GM21619 (cell line): ENCODE data around the gene COL26A1.

Experiments
- ATAC-seq: cut with Tn5 transposase; IDR thresholded peaks from one replicate; pipeline ENCODE4 v1.9.1; 2021; ENCODE audit not compliant: unreplicated experiment

COL26A1 gene

GRCh38 chr7:101529560-101529959, 166.9 kb downstream of the COL26A1 start:
- no peak for ATAC-seq

DNA sequence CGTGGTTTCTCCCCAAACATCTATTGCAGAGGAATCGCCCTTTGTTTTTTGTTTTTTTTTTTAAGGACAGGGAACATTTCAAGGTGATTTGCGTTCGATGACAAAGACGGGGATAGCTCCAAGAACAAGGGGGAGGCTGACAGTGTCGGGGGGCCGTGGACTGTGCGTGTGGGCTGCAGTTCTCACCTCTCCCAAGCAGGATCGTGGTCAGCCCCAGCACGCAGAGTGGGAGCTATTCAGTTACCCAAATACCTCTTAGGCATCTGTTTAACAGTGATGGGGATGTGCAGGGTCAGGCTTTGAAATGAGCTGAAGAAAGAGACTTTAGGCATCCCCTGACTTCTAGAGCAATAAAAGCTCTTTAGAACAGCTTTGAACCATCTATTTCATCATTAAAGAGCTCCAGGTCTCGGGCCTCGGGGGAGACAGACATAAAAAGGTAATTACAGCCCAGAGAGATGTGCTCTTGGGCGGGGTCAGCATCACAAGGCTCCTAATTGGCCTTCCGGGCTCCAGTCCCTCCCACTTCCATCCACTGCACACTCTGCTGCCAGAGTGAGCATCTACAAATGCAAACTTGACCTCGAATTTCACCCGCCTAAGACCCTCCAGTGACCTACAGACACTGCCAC, 169.2 kb downstream of the COL26A1 start:
- ATAC-seq = no peak

DNA sequence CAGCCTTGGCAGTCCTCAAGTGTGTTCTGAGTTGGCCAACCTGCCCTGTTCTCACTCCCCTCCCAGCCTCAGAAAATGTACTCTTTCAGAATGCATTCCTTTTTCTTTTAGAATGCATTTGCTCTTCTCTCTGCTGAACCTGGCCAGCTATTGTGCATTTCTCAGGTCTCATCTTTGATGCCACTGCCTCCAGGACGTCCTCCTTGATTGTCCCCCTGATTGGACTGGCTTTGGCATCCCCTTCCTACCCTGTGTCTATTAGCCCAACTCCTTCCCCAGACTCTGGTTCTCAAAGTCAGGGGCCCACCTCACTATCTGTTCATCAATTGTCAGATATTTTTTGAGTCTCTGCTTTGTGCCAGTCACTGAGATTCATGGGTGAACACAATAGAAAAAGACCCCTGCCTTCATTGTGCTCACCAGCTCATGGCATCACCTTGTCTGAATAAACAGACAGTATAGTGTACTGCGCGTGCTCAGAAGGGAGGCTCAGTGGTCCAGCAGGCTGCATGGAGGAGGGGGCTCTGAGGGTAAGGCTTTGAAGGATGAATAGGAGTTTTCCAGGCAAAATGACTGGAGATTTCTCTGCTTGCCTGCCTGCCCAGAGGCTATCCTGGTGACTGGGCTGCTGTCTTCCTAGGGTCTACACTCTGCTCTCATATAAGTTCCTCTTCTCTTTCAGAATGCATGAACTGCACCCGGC, 169.9 kb downstream of the COL26A1 start:
- ATAC-seq = no peak

GRCh38 chr7:101533103-101533465, 170.4 kb downstream of the COL26A1 start:
- ATAC-seq = no peak

DNA sequence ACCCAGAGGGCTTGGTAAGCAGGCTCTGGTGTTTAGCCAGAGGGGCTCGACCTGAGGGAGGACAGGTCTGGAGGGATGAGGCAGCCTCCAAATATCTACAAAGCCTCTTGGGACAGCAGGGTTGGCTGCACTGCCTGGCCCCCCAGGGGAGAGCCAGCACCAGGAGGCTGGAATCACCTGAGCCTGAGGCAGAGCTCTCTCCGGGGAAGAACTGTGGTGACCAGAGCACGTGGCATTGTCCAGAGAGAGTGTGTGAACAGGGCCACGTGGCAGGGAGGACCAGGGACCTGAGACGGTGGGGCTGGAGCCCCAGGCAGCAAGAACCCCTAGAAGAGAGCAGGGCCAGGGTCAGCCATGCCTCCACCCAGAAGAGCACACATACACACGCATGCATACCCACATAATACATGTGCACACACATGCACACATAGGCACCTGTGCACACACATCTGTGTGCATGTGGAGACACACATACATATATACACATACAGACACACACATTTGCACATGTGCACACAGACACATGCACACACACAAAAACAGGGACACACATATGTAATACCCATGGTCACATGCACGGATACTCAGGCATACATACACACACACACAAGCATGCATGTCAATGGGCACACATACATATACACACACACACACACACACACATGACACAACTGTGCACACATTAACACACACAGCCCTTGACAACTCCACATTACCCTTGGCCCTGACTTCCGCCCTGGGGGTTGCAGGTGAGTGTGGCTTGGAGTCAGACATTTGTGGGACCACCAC, 171.5 kb downstream of the COL26A1 start:
- ATAC-seq = no peak

- no peak for ATAC-seq
Measured at GRCh38 chr7:101534873-101535272, 172.2 kb downstream of the COL26A1 start.

- no peak for ATAC-seq
Measured at GRCh38 chr7:101535351-101535751, 172.7 kb downstream of the COL26A1 start.

DNA sequence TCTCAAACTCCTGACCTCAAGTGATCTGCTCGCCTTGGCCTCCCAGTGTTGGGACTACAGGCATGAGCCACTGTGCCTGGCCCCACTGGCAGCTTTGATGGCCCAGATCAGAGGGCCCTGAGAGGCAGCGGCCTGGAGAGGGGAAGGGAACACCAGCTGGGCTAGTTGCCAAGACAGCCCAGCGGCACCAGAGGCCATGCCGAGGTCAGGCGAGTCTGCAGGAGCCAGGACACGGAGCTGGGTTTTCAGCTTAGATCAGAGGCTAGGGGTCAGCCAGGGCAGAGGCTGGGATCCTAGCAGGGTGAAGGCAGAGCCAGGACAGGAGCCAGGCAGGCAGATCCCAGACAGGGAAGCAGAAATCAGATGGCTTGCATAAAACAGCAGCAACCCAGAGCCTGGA, 173.6 kb downstream of the COL26A1 start:
- ATAC-seq = no peak

GRCh38 chr7:101536668-101537067, 174.0 kb downstream of the COL26A1 start:
- ATAC-seq = no peak

- no peak for ATAC-seq
Measured at GRCh38 chr7:101537205-101537604, 174.5 kb downstream of the COL26A1 start.

- no peak for ATAC-seq
Measured at GRCh38 chr7:101537935-101538595, 175.4 kb downstream of the COL26A1 start.

GRCh38 chr7:101538596-101539459, 176.2 kb downstream of the COL26A1 start:
- ATAC-seq = no peak

GRCh38 chr7:101539784-101540183, 177.1 kb downstream of the COL26A1 start:
- ATAC-seq = no peak

GRCh38 chr7:101542527-101543241, 180.0 kb downstream of the COL26A1 start:
- ATAC-seq = no peak

DNA sequence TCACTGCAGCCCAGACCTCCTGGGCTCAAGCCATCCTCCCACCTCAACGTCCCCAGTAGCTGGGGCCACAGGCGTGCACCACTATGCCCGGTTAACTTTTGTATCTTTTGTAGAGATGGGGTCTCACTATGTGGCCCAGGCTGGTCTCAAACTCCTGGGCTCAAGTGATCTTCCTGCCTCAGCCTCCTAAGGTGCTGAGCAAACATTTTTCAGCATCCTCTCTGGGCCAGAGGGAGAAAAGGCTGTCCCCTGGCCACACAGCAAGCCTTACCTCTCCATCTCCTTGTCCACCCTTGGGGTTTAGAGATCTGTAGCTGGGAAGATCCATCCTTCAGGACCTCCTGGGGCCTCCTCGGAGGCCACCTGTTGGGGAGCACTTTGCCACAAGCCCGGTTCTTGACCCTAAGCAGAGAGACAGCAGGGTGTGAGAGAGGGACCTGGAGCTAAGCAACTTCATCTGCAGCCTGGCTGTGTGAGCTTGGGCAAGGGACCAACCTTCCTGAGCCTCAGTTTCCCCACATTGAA, 180.6 kb downstream of the COL26A1 start:
- no peak for ATAC-seq

GRCh38 chr7:101543846-101544245, 181.2 kb downstream of the COL26A1 start:
- no peak for ATAC-seq

- ATAC-seq = no peak
Measured at GRCh38 chr7:101545441-101546190, 182.9 kb downstream of the COL26A1 start.

DNA sequence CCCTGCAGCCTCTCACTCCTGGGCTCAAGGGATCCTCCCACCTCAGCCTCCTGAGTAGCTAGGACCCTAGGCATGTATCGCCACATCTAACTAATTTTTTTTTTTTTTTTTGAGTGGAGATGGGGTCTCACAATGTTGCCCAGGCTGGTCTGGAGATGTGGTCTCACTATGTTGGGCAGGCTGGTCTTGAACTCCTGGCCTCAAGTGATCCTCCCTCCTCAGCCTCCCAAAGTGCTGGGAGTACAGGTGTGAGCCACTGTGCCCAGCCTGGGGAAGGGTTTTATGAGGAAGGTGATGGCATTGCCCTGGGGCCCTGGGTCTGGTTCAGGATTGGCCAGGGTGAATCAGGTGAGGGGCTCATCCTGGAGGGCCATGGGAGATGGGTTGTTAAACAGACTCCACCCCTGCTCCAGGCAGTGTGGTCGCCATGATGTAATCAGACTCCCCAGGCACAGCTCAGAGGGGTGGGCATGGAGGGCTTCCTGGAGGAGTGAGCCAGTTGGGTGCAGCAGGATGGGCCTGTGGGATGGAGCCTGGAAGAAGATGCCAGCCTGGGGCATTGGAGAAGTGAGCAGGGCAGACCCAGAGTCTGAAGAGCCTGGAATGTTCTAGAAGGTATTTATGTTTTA, 183.7 kb downstream of the COL26A1 start:
- no peak for ATAC-seq
